ENCODE results near the gene KCNIP4.

- TF ChIP-seq CTCF (IDR thresholded peaks at IDR 0.05; ENCODE audit: control extremely low read depth in 1 of 3, insufficient read depth in 1 of 3, low read depth in 1 of 3, low read length in 3 of 3): no peak
- TF ChIP-seq CBX5 (IDR thresholded peaks at IDR 0.05; ENCODE audit: low read depth, low read length): no peak
- no peak for TF ChIP-seq RBBP5 (IDR thresholded peaks at IDR 0.05; ENCODE audit: borderline replicate concordance, low read depth, low read length)
These were observed 1053.4 kb downstream of the KCNIP4 start for GRCh38 chr4:20895208-20895607.

All from H1 (cell line).